Central memory CD4-positive, alpha-beta T cell (primary cell): Measurements from ENCODE around the gene EFHC1.
"Not testable (repeated sequence)": the region's sequence is repeated elsewhere in the genome, so short reads cannot be mapped to it uniquely, and the experiment has no call there.

ENCODE experiments used
- DNase-seq: peaks from one replicate; pipeline ENCODE4 v3.0.0; 2022

EFHC1 gene

DNA sequence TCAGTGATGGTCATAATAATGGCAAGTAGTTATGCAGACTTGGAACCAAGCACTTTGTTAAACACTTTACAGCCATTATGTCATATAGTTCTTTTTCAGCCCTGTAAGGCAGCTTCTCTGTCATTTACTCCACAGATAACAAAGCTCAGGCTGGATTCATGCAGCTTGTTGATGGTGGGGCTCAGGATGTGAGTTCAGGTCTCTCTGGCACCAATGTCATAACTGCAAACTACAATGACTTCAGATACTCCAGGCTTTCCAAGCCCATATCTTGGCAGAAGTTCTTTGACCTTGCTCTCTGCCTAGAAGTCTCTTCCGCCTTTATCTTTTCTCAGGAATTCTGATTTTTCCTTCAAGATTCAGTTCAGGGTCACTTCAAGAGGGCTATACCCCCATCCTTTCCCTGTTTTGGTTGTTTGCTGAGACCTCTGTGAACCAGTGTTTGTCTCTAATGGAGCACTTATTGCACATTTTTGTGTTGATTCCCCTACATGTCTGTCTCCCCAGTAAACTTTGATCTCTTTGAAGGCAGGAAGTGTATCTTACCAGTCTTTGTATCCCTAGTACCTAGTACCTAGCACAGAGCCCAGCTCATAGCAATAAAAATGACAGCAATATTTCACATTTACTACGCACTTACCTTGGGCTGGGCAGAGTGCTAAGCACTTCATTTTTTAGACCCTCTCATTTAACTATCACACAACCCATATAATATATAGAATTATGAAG lies 19.7 kb upstream of the EFHC1 start:
- DNase-seq = no peak

DNA sequence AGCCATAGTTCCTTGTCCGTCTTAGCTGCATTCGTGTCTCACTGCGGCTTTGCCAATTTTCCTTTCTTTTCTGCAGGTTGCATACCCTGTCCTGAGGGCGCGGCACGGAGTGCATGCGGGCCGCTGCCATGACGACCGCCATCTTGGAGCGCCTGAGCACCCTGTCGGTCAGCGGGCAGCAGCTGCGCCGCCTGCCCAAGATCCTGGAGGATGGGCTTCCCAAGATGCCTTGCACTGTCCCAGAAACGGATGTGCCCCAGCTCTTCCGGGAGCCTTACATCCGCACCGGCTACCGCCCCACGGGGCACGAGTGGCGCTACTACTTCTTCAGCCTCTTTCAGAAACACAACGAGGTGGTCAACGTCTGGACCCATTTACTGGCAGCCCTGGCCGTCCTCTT lies 17.1 kb upstream of the EFHC1 start:
- no peak for DNase-seq

- DNase-seq = no peak
Observed at GRCh38 chr6:52403627-52404026, 16.5 kb upstream of the EFHC1 start.

DNA sequence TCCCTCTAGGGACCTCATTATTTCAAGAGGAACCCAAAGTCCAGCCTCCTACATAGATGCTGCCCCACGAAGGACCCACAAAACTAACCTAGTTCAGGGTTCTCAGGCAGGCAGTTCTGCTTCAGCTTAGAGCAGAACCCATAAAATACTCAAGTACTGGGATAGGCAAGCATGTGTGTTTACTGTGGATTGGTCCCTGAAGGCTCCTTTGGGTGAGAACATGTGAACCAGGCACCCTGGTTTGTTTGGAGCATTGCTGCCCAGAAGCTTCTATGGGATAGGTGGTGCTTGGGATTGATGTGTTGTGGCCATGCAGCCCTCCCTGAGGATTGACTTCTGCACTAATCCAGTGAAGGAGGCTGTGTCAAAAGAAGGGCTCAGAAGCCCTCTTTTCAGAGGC lies 14.9 kb upstream of the EFHC1 start:
- no peak for DNase-seq

- DNase-seq = no peak
Observed at GRCh38 chr6:52407467-52407866, 12.7 kb upstream of the EFHC1 start.

DNA sequence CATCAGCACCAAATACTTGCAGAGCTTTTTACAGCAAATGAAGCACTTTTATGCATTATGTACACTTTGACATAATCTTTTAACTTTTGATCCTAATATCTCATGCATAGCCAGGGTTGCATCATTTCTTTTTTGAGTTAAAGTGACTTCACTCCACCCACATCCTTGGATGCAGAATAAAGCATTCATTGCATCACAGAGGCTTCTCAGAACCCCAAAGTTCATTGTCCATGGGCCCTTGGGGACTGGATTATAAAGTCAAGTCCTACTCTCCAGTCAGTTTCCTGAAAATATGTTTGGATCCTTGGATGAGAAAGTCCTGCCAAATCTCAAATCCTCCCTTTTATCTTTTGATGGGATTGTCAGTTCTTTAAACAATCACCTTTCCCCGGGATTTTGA lies 10.6 kb upstream of the EFHC1 start:
- no peak for DNase-seq

GRCh38 chr6:52410979-52411378 lies 9.2 kb upstream of the EFHC1 start:
- no peak for DNase-seq

- DNase-seq = no peak
Observed at GRCh38 chr6:52411911-52412310, 8.2 kb upstream of the EFHC1 start.

DNA sequence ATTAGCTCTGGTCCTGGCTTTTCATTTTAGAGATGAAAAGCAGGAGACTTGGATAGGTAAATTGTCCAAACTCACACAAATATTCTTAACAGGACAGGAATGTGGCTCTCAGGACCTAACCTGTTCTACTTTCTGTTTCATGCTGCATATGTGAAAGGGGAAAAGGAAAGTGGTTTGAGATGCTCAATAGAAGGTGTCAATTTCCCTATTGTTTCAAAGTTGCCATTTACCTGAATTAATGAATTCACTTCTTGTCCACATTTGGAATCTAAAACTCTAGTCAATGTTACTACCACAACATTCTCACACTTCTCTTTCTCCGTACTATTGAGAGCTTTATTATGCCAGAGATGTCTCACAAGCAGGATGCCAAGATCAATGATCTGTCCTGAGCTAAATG lies 4.8 kb upstream of the EFHC1 start:
- DNase-seq = no peak

DNA sequence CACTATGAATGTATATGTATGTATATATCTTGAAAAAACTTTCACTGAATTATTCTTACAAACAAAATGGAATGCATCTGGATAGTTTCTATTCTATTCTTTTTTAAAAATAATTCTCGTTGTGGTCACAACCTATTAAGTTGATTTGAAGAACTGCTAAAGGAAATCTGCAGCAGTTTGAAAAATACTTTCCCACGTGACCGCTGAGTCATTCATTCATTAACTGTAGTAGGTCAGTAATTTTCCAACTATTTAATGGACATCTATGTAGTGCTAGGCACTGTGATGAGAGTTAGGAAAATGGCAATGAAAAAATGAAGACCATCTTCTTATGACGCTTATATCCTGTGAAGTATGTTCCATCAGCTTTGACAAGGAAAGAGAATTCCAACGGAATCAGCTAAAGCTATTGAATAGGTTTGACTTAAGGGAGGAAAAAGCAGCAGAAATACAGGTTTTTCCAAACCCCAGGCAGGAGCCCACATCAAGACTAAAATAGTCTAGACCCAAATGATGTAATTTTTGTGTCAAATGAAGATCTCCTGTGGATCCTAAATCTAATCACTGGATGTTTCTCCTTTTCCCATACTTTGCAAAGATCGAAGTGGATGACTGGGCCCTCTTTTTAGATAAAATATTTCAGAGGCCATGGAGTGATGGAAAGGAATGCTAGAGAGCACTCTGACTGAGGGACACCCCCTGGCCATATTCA lies 4.1 kb upstream of the EFHC1 start:
- DNase-seq = no peak

- peak; percentile 71 for DNase-seq
Observed at GRCh38 chr6:52416629-52417151, 3.5 kb upstream of the EFHC1 start.

- DNase-seq = no peak
Observed at GRCh38 chr6:52417675-52418111, 2.4 kb upstream of the EFHC1 start.

DNA sequence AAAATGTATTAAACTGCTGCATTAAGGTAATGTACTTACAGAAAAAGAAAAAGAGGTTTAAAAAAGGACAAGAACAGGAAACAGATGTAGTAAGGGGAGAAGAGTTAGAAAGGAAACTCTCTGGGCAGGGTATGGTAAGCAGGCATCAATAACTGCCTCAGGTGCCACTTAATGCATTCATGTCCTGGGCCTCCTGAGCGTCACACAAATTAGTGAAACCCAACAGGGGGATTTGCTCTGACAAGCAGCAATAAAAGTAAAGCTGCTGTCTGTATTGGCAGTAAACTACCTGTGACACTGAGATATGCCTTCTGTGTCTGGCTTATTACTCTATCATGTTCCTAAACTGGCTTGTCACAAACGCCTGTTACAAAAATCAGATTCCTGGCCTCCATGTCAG lies 1.5 kb upstream of the EFHC1 start:
- DNase-seq = no peak

- no peak for DNase-seq
Observed at GRCh38 chr6:52420668-52421358, 671 bp downstream of the EFHC1 start.

GRCh38 chr6:52422156-52422555 lies 2.0 kb downstream of the EFHC1 start:
- no peak for DNase-seq

DNA sequence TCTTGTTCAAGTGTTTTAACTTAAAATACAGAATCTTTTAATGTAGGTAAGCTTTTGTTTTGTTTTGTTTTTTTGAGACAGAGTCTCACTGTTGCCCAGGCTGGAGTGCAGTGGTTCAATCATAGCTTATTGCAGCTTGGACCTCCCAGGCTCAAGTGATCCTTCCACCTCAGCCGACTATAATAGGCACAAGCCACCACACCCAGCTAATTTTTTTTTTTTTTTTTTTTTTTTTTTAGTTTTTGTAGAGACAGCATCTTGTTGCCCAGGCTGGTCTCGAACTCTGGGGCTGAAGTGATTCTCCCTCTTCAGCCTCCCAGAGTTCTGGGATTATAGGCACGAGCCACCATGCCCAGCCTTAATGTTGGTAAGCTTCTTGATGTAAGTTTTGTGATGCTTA lies 3.3 kb downstream of the EFHC1 start:
- DNase-seq = no peak

GRCh38 chr6:52423971-52424381 lies 3.8 kb downstream of the EFHC1 start:
- DNase-seq = no peak

- DNase-seq = no peak
Observed at GRCh38 chr6:52424513-52424912, 4.4 kb downstream of the EFHC1 start.

- DNase-seq = no peak
Observed at GRCh38 chr6:52426667-52427066, 6.5 kb downstream of the EFHC1 start.

- DNase-seq = not testable (repeated sequence)
Observed at GRCh38 chr6:52433294-52433693, 13.2 kb downstream of the EFHC1 start.

- no peak for DNase-seq
Observed at GRCh38 chr6:52435345-52435744, 15.2 kb downstream of the EFHC1 start.

- DNase-seq = no peak
Observed at GRCh38 chr6:52438926-52439325, 18.8 kb downstream of the EFHC1 start.

GRCh38 chr6:52454556-52454955 lies 34.4 kb downstream of the EFHC1 start:
- DNase-seq = no peak

- DNase-seq = no peak
Observed at GRCh38 chr6:52457096-52457495, 37.0 kb downstream of the EFHC1 start.
